Measurements from ENCODE around the gene FBXL7.

- TF ChIP-seq CTCF (IDR thresholded peaks at IDR 0.05), result no peak
- TF ChIP-seq, protein P1, sequence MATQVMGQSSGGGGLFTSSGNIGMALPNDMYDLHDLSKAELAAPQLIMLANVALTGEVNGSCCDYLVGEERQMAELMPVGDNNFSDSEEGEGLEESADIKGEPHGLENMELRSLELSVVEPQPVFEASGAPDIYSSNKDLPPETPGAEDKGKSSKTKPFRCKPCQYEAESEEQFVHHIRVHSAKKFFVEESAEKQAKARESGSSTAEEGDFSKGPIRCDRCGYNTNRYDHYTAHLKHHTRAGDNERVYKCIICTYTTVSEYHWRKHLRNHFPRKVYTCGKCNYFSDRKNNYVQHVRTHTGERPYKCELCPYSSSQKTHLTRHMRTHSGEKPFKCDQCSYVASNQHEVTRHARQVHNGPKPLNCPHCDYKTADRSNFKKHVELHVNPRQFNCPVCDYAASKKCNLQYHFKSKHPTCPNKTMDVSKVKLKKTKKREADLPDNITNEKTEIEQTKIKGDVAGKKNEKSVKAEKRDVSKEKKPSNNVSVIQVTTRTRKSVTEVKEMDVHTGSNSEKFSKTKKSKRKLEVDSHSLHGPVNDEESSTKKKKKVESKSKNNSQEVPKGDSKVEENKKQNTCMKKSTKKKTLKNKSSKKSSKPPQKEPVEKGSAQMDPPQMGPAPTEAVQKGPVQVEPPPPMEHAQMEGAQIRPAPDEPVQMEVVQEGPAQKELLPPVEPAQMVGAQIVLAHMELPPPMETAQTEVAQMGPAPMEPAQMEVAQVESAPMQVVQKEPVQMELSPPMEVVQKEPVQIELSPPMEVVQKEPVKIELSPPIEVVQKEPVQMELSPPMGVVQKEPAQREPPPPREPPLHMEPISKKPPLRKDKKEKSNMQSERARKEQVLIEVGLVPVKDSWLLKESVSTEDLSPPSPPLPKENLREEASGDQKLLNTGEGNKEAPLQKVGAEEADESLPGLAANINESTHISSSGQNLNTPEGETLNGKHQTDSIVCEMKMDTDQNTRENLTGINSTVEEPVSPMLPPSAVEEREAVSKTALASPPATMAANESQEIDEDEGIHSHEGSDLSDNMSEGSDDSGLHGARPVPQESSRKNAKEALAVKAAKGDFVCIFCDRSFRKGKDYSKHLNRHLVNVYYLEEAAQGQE (IDR thresholded peaks at IDR 0.05; ENCODE audit: insufficient read depth in 1 of 2, low read depth in 2 of 2, low read length in 1 of 2), result no peak
- no peak for TF ChIP-seq POLR2AphosphoS5 (IDR thresholded peaks at IDR 0.05; ENCODE audit: low read depth, low read length)
- no peak for TF ChIP-seq TCF7L2 (IDR thresholded peaks at IDR 0.05; ENCODE audit: low read depth, low read length)
- no peak for TF ChIP-seq SIN3A (IDR thresholded peaks at IDR 0.05; ENCODE audit: borderline replicate concordance, insufficient read depth, low read depth, low read length)
Measured at GRCh38 chr5:15506897-15507296, 6.9 kb downstream of the FBXL7 start.

Measured in Panc1 (cell line).